Endothelial cell of umbilical vein (primary cell): ENCODE measurements around the gene FAM210A. TPM values are rescaled to one million over a fixed set of nuclear protein-coding genes. Genes with fewer than 3 reads are reported as not detected.
"Not testable (repeated sequence)": the region's sequence is repeated elsewhere in the genome, so short reads cannot be mapped to it uniquely, and the experiment has no call there.

Experiments
- BruUV-seq: library from RNA; stranded (reverse); fragments of 400-500 nt; replicated peaks from 2 replicates; lab custom pipeline; 2021; lab: Mats Ljungman, UMichigan
- CTCF ChIA-PET: fragments of 300-600, 350-600 bp; sonication (Branson Sonifier 250); formaldehyde crosslinking; loops from one replicate; lab custom pipeline; 2021; ENCODE audit warnings: antibody characterized with exemption, inconsistent platforms; lab: Charles Lee
- POLR2A ChIA-PET: fragments of 300-600, 350-600 bp; sonication (Branson Sonifier 250); formaldehyde crosslinking; loops from one replicate; lab custom pipeline; 2021; ENCODE audit warnings: antibody characterized with exemption, inconsistent platforms; lab: Charles Lee
- DNase-seq: peaks from one replicate; pipeline ENCODE4 v3.0.0-alpha.2; 2011; ENCODE audit warnings: low read depth, low spot score
- FAIRE-seq: peaks from 2 replicates; lab custom pipeline; 2011; peaks lifted over from hg19 to GRCh38; lab: Jason Lieb, UNC
- H2AFZ ChIP-seq: 2 replicates; pipeline ENCODE4 v1.6.0; 2012; ENCODE audit warnings: low read depth, low read length, control low read depth, inconsistent platforms
- H3K27ac ChIP-seq: 2 replicates; pipeline ENCODE4 v1.5.1; 2011; ENCODE audit warnings: low read depth, mild to moderate bottlenecking, control low read depth, low read length, moderate library complexity; ENCODE audit not compliant: insufficient read depth
- H3K27me3 ChIP-seq, 2 experiments: 2 replicates each; pipeline versions ENCODE4 v1.6.0 to v1.6.1; 2011; ENCODE audit warnings: low read length in 2 of 2, mixed read lengths in 1 of 2; ENCODE audit not compliant: control insufficient read depth in 2 of 2, insufficient read depth in 2 of 2
- H3K36me3 ChIP-seq, 2 experiments: 2 replicates in 1 of 2; 3 replicates in 1 of 2; pipeline ENCODE4 v1.5.1; 2011; ENCODE audit warnings: low read length in 2 of 2, mild to moderate bottlenecking in 1 of 2, moderate library complexity in 1 of 2; ENCODE audit not compliant: control insufficient read depth in 2 of 2, insufficient read depth in 2 of 2; ENCODE audit errors: extremely low read depth in 1 of 2
- H3K4me1 ChIP-seq: 3 replicates; pipeline ENCODE4 v1.5.1; 2011; ENCODE audit warnings: mild to moderate bottlenecking, low read length; ENCODE audit not compliant: control insufficient read depth, insufficient read depth; ENCODE audit errors: extremely low read depth
- H3K4me2 ChIP-seq: 2 replicates; pipeline ENCODE4 v1.6.1; 2011; ENCODE audit warnings: low read length, control low read depth, mixed read lengths; ENCODE audit not compliant: insufficient read depth
- H3K4me3 ChIP-seq, 3 experiments: fragments of 200-600 bp in 1 of 3; sonication (generic), shearing (Covaris generic) in 1 of 3; replicated peaks in 1 of 3; 2 replicates each; pipeline ENCODE4 v1.5.1; 2011 to 2016; ENCODE audit warnings: control low read depth in 3 of 3, low read length in 3 of 3, mild to moderate bottlenecking in 2 of 3, inconsistent platforms in 1 of 3, low read depth in 1 of 3, moderate library complexity in 1 of 3; ENCODE audit not compliant: insufficient read depth in 1 of 3
- H3K79me2 ChIP-seq: 2 replicates; pipeline ENCODE4 v1.6.0; 2012; ENCODE audit warnings: low read length, inconsistent platforms; ENCODE audit not compliant: control insufficient read depth, insufficient read depth
- H3K9ac ChIP-seq: replicated peaks from 2 replicates; pipeline ENCODE3; 2011; ENCODE audit warnings: low read length, control low read depth; ENCODE audit not compliant: insufficient read depth; ENCODE audit errors: extremely low read depth
- H3K9me1 ChIP-seq: replicated peaks from 3 replicates; pipeline ENCODE4 v1.6.0; 2011; ENCODE audit warnings: mild to moderate bottlenecking, low read length; ENCODE audit not compliant: control insufficient read depth, insufficient read depth; ENCODE audit errors: extremely low read depth
- H3K9me3 ChIP-seq: replicated peaks from 2 replicates; pipeline ENCODE4 v1.5.1; 2012; ENCODE audit warnings: low read length, inconsistent platforms; ENCODE audit not compliant: control insufficient read depth, insufficient read depth
- H4K20me1 ChIP-seq: replicated peaks from 2 replicates; pipeline ENCODE3; 2011; ENCODE audit warnings: mild to moderate bottlenecking, low read length; ENCODE audit not compliant: control insufficient read depth, insufficient read depth; ENCODE audit errors: extremely low read depth
- CTCF ChIP-seq, 2 donors: IDR thresholded peaks; 1 replicate in 1 of 2; 2 replicates in 1 of 2; pipeline ENCODE4 v1.5.1; 2011; ENCODE audit warnings: low read length in 2 of 2, mild to moderate bottlenecking in 2 of 2, moderate library complexity in 2 of 2, control low read depth in 1 of 2, inconsistent platforms in 1 of 2, low read depth in 1 of 2; ENCODE audit not compliant: insufficient read depth in 1 of 2; ENCODE audit errors: extremely low read depth in 1 of 2
- dilution Hi-C: fragments of 300-500 bp; cut with MboI; formaldehyde crosslinking; loops from one replicate; pipeline ENCODE4 v1.15.0; 2019; ENCODE audit warnings: low sequenced_read_pairs; ENCODE audit not compliant: extremely low pct_ligation_motif_present
- intact Hi-C: fragments of 100-400 bp; cut with micrococcal nuclease; formaldehyde crosslinking; loops from one replicate; pipeline ENCODE4 v1.10.0; 2022
- polyA plus RNA-seq, 4 experiments: library from polyadenylated mRNA; depleted of rRNA in 3 of 4; stranded (reverse) in 3 of 4; unstranded in 1 of 4; fragments of >200 nt; gene quantifications; 2 replicates each; pipeline versions ENCODE4 v1.2.1 to v1.2.3, GENCODE V29; 2011 to 2012; ENCODE audit warnings: missing spikeins in 1 of 4
- total RNA-seq: library from RNA; stranded (reverse); gene quantifications from 2 replicates; pipeline ENCODE4 v1.2.3, GENCODE V29; 2021
- TF ChIP-seq, protein P1 (sequence below): IDR thresholded peaks from 2 replicates; pipeline ENCODE4 v1.6.1; 2011; ENCODE audit not compliant: insufficient read depth, insufficient read length

FAM210A gene
- total and polyA plus RNA-seq, 2 donors (not counting 3 experiments of a cell fraction or from before 2014, with no cell fraction given): 7.1 to 17.3 TPM

- Histone ChIP-seq H3K4me2 (no peak overlapping the region), H3K79me2 (peaks cover 8% of the 10 kb centered on the region), H2AFZ (no peak overlapping the region), H3K9ac (no peak overlapping the region), H3K9me1 (no peaks in the 10 kb centered on the region), H3K27ac (no peak overlapping the region), H3K27me3 (no peaks in the 10 kb centered on the region), H3K4me3 (no peak overlapping the region), H4K20me1 (no peaks in the 10 kb centered on the region), H3K9me3 (no peaks in the 10 kb centered on the region), H3K36me3 (no peaks in the 10 kb centered on the region), H3K4me1 (no peaks in the 10 kb centered on the region)
- POLR2A ChIA-PET: no interaction called here
- TF ChIP-seq, protein P1, sequence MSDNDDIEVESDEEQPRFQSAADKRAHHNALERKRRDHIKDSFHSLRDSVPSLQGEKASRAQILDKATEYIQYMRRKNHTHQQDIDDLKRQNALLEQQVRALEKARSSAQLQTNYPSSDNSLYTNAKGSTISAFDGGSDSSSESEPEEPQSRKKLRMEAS: no peak
- peak; percentile 10 to 14 for TF ChIP-seq CTCF (IDR thresholded peaks at IDR 0.05; ENCODE audit: extremely low read depth in 1 of 2, insufficient read depth in 1 of 2, low read depth in 1 of 2, low read length in 2 of 2)
- FAIRE-seq (no peak), DNase-seq (no peak)
- CTCF ChIA-PET: interaction anchor here (0.6 kb wide), 1 partner anchor 23 kb away, joined by 4 read pairs; no protein-coding TSS in a partner anchor
- dilution Hi-C loops (no loop called here), intact Hi-C loops (no loop called here)
- BruUV-seq: no TSS peak
Observed at GRCh38 chr18:13680612-13681011, 45.7 kb downstream of the FAM210A start.

- BruUV-seq, H4K20me1 ChIP-seq, intact Hi-C loops, CTCF ChIA-PET, H3K9ac ChIP-seq, H3K4me1 ChIP-seq, H3K36me3 ChIP-seq, dilution Hi-C loops, H3K4me3 ChIP-seq, H3K9me1 ChIP-seq, POLR2A ChIA-PET, FAIRE-seq, H3K27me3 ChIP-seq, DNase-seq, H3K4me2 ChIP-seq, H3K27ac ChIP-seq, H3K9me3 ChIP-seq, H3K79me2 ChIP-seq, H2AFZ ChIP-seq: not testable (repeated sequence)
Observed at GRCh38 chr18:13677350-13677749, 49.0 kb downstream of the FAM210A start.
